Ovary (tissue), 3 donors: ENCODE data around the gene ANKRD23.

Experiments
- CTCF ChIP-seq, 3 donors: fragments of 450-650 bp in 2 of 3; fragments of 200-600 bp in 1 of 3; IDR thresholded peaks; one replicate each; pipeline versions ENCODE4 v1.5.1 to v1.8.0; 2016 to 2022; ENCODE audit warnings: antibody characterized with exemption in 3 of 3, mild to moderate bottlenecking in 1 of 3
- EP300 ChIP-seq: sonication (generic); formaldehyde crosslinking; IDR thresholded peaks from one replicate; pipeline ENCODE4 v1.6.1; 2017; ENCODE audit warnings: antibody characterized with exemption
- POLR2A ChIP-seq: fragments of 450-650 bp; IDR thresholded peaks from one replicate; pipeline ENCODE4 v1.6.1; 2017; ENCODE audit warnings: antibody characterized with exemption, mild to moderate bottlenecking, moderate library complexity
- donor health status: DM: no; HTN: no; CAD: no.

- TF ChIP-seq CTCF (IDR thresholded peaks at IDR 0.05) (no peak), POLR2A (no peak), EP300 (no peak)
Observed at GRCh38 chr2:96887493-96888012, 43.7 kb upstream of the ANKRD23 start.
